Thyroid gland (tissue), 4 donors: ENCODE data around the gene ABRACL. TPM values are rescaled to one million over a fixed set of nuclear protein-coding genes. Genes with fewer than 3 reads are reported as not detected.

ENCODE experiments used
- DNase-seq, 2 donors: peaks; one replicate each; pipeline ENCODE4 v3.0.0-alpha.2; 2019
- H3K27ac ChIP-seq, 3 donors: fragments of 200-600 bp; sonication (generic); 1 replicate in 2 of 3; 2 replicates in 1 of 3; pipeline ENCODE4 v1.5.1; 2016 to 2019; ENCODE audit warnings: mild to moderate bottlenecking in 1 of 3, moderate library complexity in 1 of 3
- H3K27me3 ChIP-seq: fragments of 200-600 bp; sonication (generic); one replicate; pipeline ENCODE4 v1.5.1; 2019
- H3K36me3 ChIP-seq, 2 donors: fragments of 200-600 bp; sonication (generic); one replicate each; pipeline ENCODE4 v1.5.1; 2016 to 2019
- H3K4me1 ChIP-seq, 2 donors: fragments of 200-600 bp; sonication (generic); one replicate each; pipeline ENCODE4 v1.5.1; 2017 to 2019
- H3K4me3 ChIP-seq, 3 donors: fragments of 200-600 bp; sonication (generic); replicated peaks in 1 of 3; 1 replicate in 2 of 3; 2 replicates in 1 of 3; pipeline ENCODE4 v1.5.1; 2016; ENCODE audit warnings: mild to moderate bottlenecking in 1 of 3
- H3K9me3 ChIP-seq: fragments of 200-600 bp; sonication (generic); one replicate; pipeline ENCODE4 v1.5.1; 2017
- CTCF ChIP-seq, 6 experiments: fragments of 200-600 bp in 3 of 6; fragments of 450-650 bp in 3 of 6; sonication (generic) in 3 of 6; IDR thresholded peaks; one replicate each; pipeline ENCODE4 v1.5.1; 2016 to 2019; ENCODE audit warnings: antibody characterized with exemption in 6 of 6, mild to moderate bottlenecking in 2 of 6, inconsistent platforms in 1 of 6, moderate library complexity in 1 of 6
- POLR2A ChIP-seq, 2 donors: fragments of 450-650 bp; IDR thresholded peaks; one replicate each; pipeline ENCODE4 v1.6.1; 2017; ENCODE audit warnings: antibody characterized with exemption in 2 of 2, mild to moderate bottlenecking in 2 of 2, moderate library complexity in 1 of 2
- WGBS, 2 donors: methylation state at CpG; one replicate each; pipeline ENCODE4 v1.1.5; 2017; 5-methylcytosine and 5-hydroxymethylcytosine counted together
- intact Hi-C: fragments of 100-400 bp; cut with DNase I; formaldehyde crosslinking; loops from one replicate; pipeline ENCODE4 v1.15.1; 2023
- total RNA-seq, 4 donors: library from RNA; depleted of rRNA; stranded (reverse); fragments of >200 nt; gene quantifications; one replicate each; pipeline ENCODE4 v1.2.3, GENCODE V29; 2016

Gene ABRACL
- total RNA-seq, 4 donors from 2014 or later = 15.9 to 37.2 (median 27.5) TPM

- Histone ChIP-seq H3K4me3 (peak overlapping the region in 2 of 3 donors; percentile 66 to 82), H3K27me3 (no peaks in the 10 kb centered on the region), H3K4me1 (peaks cover 18 to 24% of the 10 kb centered on the region in 2 donors), H3K27ac (peak overlapping the region in 2 of 3 donors; percentile 71 to 91), H3K36me3 (no peaks in the 10 kb centered on the region), H3K9me3 (no peaks in the 10 kb centered on the region)
- WGBS, 2 donors = 11 to 16% methylated on average over 3 of the region's 3 CpGs
- intact Hi-C loops = loop anchor here (5.0 kb wide), 1 partner anchor 174 kb away; no protein-coding TSS in a partner anchor
- TF ChIP-seq POLR2A (IDR thresholded peaks at IDR 0.05) = no peak
- no peak for TF ChIP-seq CTCF (IDR thresholded peaks at IDR 0.05)
- no peak for DNase-seq
Measured at GRCh38 chr6:138986578-138986977, 42.0 kb upstream of the ABRACL start.

- Histone ChIP-seq H3K27me3 (no peaks in the 10 kb centered on the region), H3K36me3 (no peaks in the 10 kb centered on the region), H3K4me1 (peaks cover 16 to 20% of the 10 kb centered on the region in 2 donors), H3K9me3 (no peaks in the 10 kb centered on the region), H3K27ac (peak overlapping the region in 2 of 3 donors; percentile 71 to 91), H3K4me3 (peak overlapping the region; percentile 66 to 82 (median 68))
- intact Hi-C loops = loop anchor here (5.0 kb wide), 1 partner anchor 175 kb away; no protein-coding TSS in a partner anchor
- peak; percentile 38 to 47 for DNase-seq
- TF ChIP-seq CTCF (IDR thresholded peaks at IDR 0.05) = no peak
- TF ChIP-seq POLR2A (IDR thresholded peaks at IDR 0.05) = no peak
- 1 to 3% methylated on average over 7 to 10 of the region's 35 CpGs for WGBS, 2 donors
Measured at GRCh38 chr6:138987080-138987642, 41.4 kb upstream of the ABRACL start.

GRCh38 chr6:138987643-138988468, 40.7 kb upstream of the ABRACL start, which contains the start of gene REPS1:
REPS1 (minus strand) TSS chr6:138988253; CDS start chr6:138987682, 571 bp downstream.
- 0 to 1% methylated on average over 20 to 33 of the region's 105 CpGs for WGBS, 2 donors
- no peaks in the 10 kb centered on the region for H3K27me3 ChIP-seq
- peak; percentile 89 to 94 for DNase-seq
- H3K4me1 ChIP-seq = peaks cover 9 to 17% of the 10 kb centered on the region in 2 donors
- peak within 1 kb of the TSS; percentile 66 to 82 (median 68) for H3K4me3 ChIP-seq
- H3K27ac ChIP-seq = peak within 1 kb of the TSS; percentile 71 to 91 (median 77)
- intact Hi-C loops = loop anchor here (5.0 kb wide), 1 partner anchor 176 kb away; no protein-coding TSS in a partner anchor
- H3K36me3 ChIP-seq = no peaks in the 10 kb centered on the region
- H3K9me3 ChIP-seq = no peaks in the 10 kb centered on the region
- TF ChIP-seq CTCF (IDR thresholded peaks at IDR 0.05) (peak; percentile 72 to 99 (median 94)), POLR2A (IDR thresholded peaks at IDR 0.05) (peak in 1 of 2 donors; percentile 87)

- H3K4me1 ChIP-seq = peaks cover 6 to 11% of the 10 kb centered on the region in 2 donors
- intact Hi-C loops = loop anchor here (5.0 kb wide), 1 partner anchor 176 kb away; no protein-coding TSS in a partner anchor
- TF ChIP-seq CTCF (IDR thresholded peaks at IDR 0.05) (peak in 1 of 6 experiments; percentile 38), POLR2A (IDR thresholded peaks at IDR 0.05) (no peak)
- H3K4me3 ChIP-seq = peak overlapping the region; percentile 8 to 82 (median 68)
- H3K27ac ChIP-seq = peak overlapping the region; percentile 71 to 91 (median 77)
- H3K9me3 ChIP-seq = no peaks in the 10 kb centered on the region
- DNase-seq = no peak
- 12% methylated on average over 11 of the region's 11 CpGs for WGBS, 2 donors
- H3K36me3 ChIP-seq = no peaks in the 10 kb centered on the region
- no peaks in the 10 kb centered on the region for H3K27me3 ChIP-seq
Measured at GRCh38 chr6:138988469-138988834, 40.1 kb upstream of the ABRACL start.
